Left lung (tissue), 10 donors: Measurements from ENCODE around the gene MARCHF9. TPM values are rescaled to one million over a fixed set of nuclear protein-coding genes. Genes with fewer than 3 reads are reported as not detected.
"Not testable (repeated sequence)": the region's sequence is repeated elsewhere in the genome, so short reads cannot be mapped to it uniquely, and the experiment has no call there.

Experiments used
- ATAC-seq: fragments of 200-7000 bp; cut with Tn5 transposase; one replicate; pipeline ENCODE4 v1.9.1; 2020; ENCODE audit warnings: moderate library complexity
- DNase-seq, 4 donors: peaks; one replicate each; pipeline ENCODE4 v3.0.0-alpha.2; 2013 to 2020
- H3K27ac ChIP-seq, 2 donors: fragments of 200-600 bp; sonication (generic) in 1 of 2; one replicate each; pipeline versions ENCODE4 v1.5.0 to v1.8.0; 2020 to 2021
- H3K27me3 ChIP-seq, 2 donors: fragments of 200-600 bp; sonication (generic) in 1 of 2; one replicate each; pipeline versions ENCODE4 v1.5.0 to v1.8.0; 2020 to 2021
- H3K36me3 ChIP-seq, 2 donors: fragments of 200-600 bp; sonication (generic) in 1 of 2; one replicate each; pipeline versions ENCODE4 v1.5.0 to v1.8.0; 2020 to 2021
- H3K4me1 ChIP-seq, 2 donors: fragments of 200-600 bp; one replicate each; pipeline ENCODE4 v1.8.0; 2021
- H3K4me3 ChIP-seq, 2 donors: fragments of 200-600 bp; sonication (generic) in 1 of 2; one replicate each; pipeline versions ENCODE4 v1.5.0 to v1.8.0; 2020 to 2021; ENCODE audit warnings: mild to moderate bottlenecking in 1 of 2
- H3K9me3 ChIP-seq, 2 donors: fragments of 200-600 bp; sonication (generic) in 1 of 2; one replicate each; pipeline versions ENCODE4 v1.5.0 to v1.8.0; 2020 to 2021
- intact Hi-C, 2 donors: fragments of 100-400 bp; cut with DNase I; formaldehyde crosslinking; loops; one replicate each; pipeline versions ENCODE4 v1.11.2 to v1.14.2; 2022
- polyA plus RNA-seq, 6 donors: library from polyadenylated mRNA; unstranded; fragments of 120-200 nt; gene quantifications; one replicate each; pipeline ENCODE4 v1.2.1, GENCODE V29; 2013; ENCODE audit not compliant: insufficient read length in 6 of 6
- total RNA-seq, 2 donors: library from RNA; stranded (reverse); fragmentation: NEBNext Ultra II Directional; extraction: Animal tissue kit (Norgen Biotek cat#: 25700); gene quantifications; one replicate each; pipeline ENCODE4 v1.2.1, GENCODE V29; 2021
- TF ChIP-seq, protein P1 (sequence below), 2 donors: fragments of 200-600 bp; sonication (generic) in 1 of 2; IDR thresholded peaks; one replicate each; pipeline versions ENCODE4 v1.5.0 to v1.8.0; 2021; ENCODE audit warnings: antibody characterized with exemption in 2 of 2
- donor health status: DM: no; HTN: yes; CAD: no.
- donor health status: DM: no; HTN: no; CAD: no.

MARCHF9 gene
- total and polyA plus RNA-seq, 8 donors: 16.5 to 22.6 (median 19.5) TPM

DNA sequence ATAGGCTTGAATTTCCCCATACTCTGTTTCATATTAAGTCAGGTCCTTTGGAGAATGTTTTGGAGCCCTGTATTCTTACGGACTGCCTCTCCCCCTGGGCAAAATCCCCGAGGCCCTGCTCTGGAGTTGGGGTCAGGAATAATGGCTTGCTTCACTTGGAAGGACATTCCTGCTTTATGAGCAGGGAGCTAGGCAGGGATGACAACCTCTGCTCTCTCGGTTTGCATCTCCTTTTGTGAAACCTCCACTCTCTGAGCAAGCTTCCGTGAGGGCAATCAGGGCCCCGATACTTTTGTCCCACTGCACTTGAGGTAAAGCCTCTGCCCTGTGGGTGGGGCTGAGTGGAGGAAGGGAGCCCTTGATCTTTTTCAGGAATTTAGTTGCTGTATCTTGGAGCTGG is 41.7 kb upstream of the MARCHF9 start:
- no peaks in the 10 kb centered on the region for H3K27me3 ChIP-seq
- H3K9me3 ChIP-seq: no peaks in the 10 kb centered on the region
- H3K4me1 ChIP-seq: no peaks in the 10 kb centered on the region
- DNase-seq (no peak), ATAC-seq (no peak)
- peaks cover 0 to 84% of the 10 kb centered on the region in 2 donors for H3K36me3 ChIP-seq
- intact Hi-C loops: no loop called here
- TF ChIP-seq, protein P1, sequence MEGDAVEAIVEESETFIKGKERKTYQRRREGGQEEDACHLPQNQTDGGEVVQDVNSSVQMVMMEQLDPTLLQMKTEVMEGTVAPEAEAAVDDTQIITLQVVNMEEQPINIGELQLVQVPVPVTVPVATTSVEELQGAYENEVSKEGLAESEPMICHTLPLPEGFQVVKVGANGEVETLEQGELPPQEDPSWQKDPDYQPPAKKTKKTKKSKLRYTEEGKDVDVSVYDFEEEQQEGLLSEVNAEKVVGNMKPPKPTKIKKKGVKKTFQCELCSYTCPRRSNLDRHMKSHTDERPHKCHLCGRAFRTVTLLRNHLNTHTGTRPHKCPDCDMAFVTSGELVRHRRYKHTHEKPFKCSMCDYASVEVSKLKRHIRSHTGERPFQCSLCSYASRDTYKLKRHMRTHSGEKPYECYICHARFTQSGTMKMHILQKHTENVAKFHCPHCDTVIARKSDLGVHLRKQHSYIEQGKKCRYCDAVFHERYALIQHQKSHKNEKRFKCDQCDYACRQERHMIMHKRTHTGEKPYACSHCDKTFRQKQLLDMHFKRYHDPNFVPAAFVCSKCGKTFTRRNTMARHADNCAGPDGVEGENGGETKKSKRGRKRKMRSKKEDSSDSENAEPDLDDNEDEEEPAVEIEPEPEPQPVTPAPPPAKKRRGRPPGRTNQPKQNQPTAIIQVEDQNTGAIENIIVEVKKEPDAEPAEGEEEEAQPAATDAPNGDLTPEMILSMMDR (IDR thresholded peaks at IDR 0.05): no peak
- H3K4me3 ChIP-seq: no peak overlapping the region
- H3K27ac ChIP-seq: no peak overlapping the region

DNA sequence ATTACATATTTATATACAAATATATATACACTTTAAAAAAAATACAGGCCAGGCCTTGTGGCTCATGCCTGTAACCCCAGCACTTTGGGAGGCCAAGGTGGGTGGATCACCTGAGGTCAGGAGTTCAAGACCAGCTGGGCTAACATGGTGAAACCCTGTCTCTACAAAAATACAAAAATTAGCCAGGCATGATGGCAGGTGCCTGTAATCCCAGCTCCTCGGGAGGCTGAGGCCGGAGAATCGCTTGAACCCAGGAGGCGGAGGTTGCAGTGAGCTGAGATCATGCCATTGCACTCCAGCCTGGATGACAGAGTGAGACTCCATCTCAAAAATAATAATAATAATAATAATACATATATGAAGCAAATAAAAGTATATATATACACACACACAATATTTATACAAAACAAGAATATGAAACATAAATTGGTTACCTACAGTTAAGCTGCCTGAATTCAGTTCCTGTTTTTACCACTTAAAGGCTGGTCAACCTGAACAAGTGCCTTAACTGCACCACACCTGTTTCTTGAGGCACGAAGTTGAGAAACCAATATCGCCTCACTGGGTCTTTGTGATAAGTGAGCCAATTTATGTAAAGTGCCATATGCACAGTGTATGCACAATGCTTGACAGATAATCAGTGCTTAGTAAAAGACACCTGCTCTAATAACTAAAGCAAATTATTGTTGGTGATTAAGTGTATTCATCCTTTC is 39.7 kb upstream of the MARCHF9 start:
- ATAC-seq, H3K27me3 ChIP-seq, intact Hi-C loops, DNase-seq, H3K9me3 ChIP-seq, H3K27ac ChIP-seq, H3K4me3 ChIP-seq, H3K4me1 ChIP-seq: not testable (repeated sequence)
- peaks cover 0 to 93% of the 10 kb centered on the region in 2 donors for H3K36me3 ChIP-seq

DNA sequence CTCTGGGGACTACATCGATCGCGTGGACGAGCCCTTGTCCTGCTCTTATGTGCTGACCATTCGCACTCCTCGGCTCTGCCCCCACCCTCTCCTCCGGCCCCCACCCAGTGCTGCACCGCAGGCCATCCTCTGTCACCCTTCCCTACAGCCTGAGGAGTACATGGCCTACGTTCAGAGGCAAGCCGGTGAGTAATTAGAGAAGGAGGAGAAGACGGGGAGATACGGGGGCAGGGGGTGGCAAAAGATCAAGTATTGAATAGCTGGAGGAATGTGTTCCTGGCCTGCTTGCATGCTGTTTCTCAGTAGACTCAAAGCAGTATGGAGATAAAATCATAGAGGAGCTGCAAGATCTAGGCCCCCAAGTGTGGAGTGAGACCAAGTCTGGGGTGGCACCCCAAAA is 39.1 kb upstream of the MARCHF9 start:
- ATAC-seq (no peak), DNase-seq (no peak)
- intact Hi-C loops: no loop called here
- TF ChIP-seq, protein P1 (IDR thresholded peaks at IDR 0.05): no peak
- Histone ChIP-seq H3K27me3 (no peaks in the 10 kb centered on the region), H3K27ac (no peak overlapping the region), H3K9me3 (no peaks in the 10 kb centered on the region), H3K4me1 (no peaks in the 10 kb centered on the region), H3K36me3 (peaks cover 0 to 96% of the 10 kb centered on the region in 2 donors), H3K4me3 (no peak overlapping the region)

DNA sequence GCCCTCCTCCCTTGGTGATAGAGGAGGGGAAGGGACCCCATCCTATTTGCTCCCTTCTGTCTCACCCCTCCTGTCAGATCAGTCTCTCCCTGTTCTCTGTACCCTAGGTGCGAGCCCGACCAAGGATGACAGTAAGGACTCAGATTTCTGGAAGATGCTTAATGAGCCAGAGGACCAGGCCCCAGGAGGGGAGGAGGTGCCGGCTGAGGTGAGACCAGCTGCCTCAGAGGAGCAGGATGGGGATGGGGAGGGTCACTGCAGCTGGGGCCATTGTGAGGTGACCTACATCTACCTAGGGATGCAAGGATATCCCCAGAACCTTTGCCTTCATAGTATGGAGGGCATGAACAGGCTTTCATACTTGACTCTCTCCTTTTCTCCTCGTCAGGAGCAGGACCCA is 38.6 kb upstream of the MARCHF9 start:
- no peaks in the 10 kb centered on the region for H3K27me3 ChIP-seq
- H3K9me3 ChIP-seq: no peaks in the 10 kb centered on the region
- no peak for DNase-seq
- TF ChIP-seq, protein P1 (IDR thresholded peaks at IDR 0.05): no peak
- H3K27ac ChIP-seq: no peak overlapping the region
- no peak for ATAC-seq
- no peaks in the 10 kb centered on the region for H3K4me1 ChIP-seq
- no peak overlapping the region for H3K4me3 ChIP-seq
- intact Hi-C loops: no loop called here
- peaks cover 0 to 100% of the 10 kb centered on the region in 2 donors for H3K36me3 ChIP-seq

DNA sequence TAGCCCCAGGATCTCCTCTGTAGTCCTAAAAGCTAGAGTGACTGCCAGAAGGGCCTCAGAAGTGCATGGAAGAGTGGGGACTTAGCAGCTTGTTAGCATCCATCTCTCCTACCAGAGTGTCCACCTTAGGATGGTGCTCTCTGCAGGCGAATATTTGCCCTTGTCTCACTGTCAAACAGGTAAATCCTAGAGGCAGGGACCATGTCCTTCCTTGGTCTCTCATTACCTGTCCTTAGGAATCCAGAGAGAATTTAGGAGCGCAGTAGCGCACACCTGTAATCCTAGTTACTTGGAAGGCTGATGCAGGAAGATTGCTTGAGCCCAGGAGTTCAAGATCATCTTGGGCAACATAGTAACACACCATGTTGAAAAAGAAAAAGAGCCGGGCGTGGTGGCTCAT is 37.8 kb upstream of the MARCHF9 start:
- no peak overlapping the region for H3K27ac ChIP-seq
- peaks cover 0 to 100% of the 10 kb centered on the region in 2 donors for H3K36me3 ChIP-seq
- intact Hi-C loops: no loop called here
- ATAC-seq: no peak
- H3K9me3 ChIP-seq: no peaks in the 10 kb centered on the region
- TF ChIP-seq, protein P1 (IDR thresholded peaks at IDR 0.05): no peak
- no peaks in the 10 kb centered on the region for H3K27me3 ChIP-seq
- no peak overlapping the region for H3K4me3 ChIP-seq
- no peaks in the 10 kb centered on the region for H3K4me1 ChIP-seq
- DNase-seq: no peak
